ENCODE results near the gene FHOD3.

DNA sequence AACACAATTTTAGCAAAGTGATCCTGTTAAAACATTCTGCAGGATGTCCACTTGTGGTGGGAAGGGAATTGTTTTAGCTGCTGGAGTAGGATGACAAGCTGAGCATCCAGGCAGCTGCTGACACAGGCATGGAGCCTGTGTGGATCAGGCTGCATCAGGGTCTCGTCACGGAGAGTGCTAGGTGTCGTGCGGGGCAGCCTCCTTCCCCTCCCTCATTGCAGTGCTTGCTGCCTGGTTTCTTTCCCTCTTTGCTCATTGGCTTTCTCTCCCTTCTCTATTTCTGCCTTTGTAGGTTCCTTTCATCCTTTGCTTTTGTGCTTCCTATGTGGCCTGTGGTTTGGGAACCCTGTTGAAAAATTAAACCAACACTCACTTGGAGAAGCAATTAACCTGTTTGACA lies 358.4 kb downstream of the FHOD3 start:
- no peak for TF ChIP-seq POLR2A (IDR thresholded peaks at IDR 0.05)
- TF ChIP-seq, protein P1, sequence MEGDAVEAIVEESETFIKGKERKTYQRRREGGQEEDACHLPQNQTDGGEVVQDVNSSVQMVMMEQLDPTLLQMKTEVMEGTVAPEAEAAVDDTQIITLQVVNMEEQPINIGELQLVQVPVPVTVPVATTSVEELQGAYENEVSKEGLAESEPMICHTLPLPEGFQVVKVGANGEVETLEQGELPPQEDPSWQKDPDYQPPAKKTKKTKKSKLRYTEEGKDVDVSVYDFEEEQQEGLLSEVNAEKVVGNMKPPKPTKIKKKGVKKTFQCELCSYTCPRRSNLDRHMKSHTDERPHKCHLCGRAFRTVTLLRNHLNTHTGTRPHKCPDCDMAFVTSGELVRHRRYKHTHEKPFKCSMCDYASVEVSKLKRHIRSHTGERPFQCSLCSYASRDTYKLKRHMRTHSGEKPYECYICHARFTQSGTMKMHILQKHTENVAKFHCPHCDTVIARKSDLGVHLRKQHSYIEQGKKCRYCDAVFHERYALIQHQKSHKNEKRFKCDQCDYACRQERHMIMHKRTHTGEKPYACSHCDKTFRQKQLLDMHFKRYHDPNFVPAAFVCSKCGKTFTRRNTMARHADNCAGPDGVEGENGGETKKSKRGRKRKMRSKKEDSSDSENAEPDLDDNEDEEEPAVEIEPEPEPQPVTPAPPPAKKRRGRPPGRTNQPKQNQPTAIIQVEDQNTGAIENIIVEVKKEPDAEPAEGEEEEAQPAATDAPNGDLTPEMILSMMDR (IDR thresholded peaks at IDR 0.05 in 8 of 11, conservative IDR thresholded peaks at IDR 0.05 in 3 of 11), result no peak

Data from spleen (tissue), 7 donors.